ENCODE data around the gene DEPP1. TPM values are rescaled to one million over a fixed set of nuclear protein-coding genes. Genes with fewer than 3 reads are reported as not detected.

The DEPP1 gene
- total RNA-seq, 2 donors from 2014 or later: 226 to 230 TPM

DNA sequence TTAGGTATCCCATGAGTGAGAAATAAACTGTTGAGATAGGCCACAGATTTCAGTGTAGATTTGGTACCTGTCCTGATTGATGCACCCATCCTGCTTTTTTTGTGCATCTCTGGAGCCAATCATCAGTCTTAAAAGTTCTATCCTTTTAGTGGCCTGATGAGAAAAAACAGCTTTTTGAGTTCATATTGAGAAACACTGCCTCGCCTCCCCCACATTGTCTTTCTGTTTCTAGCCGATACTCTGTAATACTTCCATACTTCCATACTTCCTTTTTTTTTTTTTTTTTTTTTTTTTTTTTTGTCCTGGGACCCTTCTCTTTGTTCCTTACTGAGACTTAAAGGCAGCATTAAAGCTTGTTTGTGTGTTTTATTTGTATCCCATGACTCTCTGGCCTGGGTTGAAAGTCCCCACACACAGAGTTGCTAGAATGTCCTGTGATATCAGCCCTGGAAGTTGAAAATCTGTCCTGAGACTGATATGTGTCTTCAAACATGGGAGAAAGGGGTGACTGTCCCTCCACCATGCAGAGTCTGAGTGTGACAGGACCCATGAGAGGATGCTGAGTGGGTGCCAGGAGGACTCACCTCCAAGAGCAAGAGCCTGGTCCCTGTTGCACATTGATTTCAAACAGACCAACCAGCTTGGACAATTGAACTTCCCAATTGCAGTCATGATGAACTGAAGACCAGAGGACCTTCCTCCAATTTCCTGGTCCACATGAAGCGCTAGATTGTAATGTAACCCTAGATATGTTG is 27.8 kb upstream of the DEPP1 start:
- H3K27ac ChIP-seq: no peak overlapping the region
- intact Hi-C loops (cut with DNase I): no loop called here
- no peak for ATAC-seq
- H3K4me1 ChIP-seq: peaks cover 27% of the 10 kb centered on the region
- no peaks in the 10 kb centered on the region for H3K27me3 ChIP-seq
- WGBS, 2 donors: 88 to 92% methylated on average over 3 of the region's 3 CpGs
- TF ChIP-seq, protein P1, sequence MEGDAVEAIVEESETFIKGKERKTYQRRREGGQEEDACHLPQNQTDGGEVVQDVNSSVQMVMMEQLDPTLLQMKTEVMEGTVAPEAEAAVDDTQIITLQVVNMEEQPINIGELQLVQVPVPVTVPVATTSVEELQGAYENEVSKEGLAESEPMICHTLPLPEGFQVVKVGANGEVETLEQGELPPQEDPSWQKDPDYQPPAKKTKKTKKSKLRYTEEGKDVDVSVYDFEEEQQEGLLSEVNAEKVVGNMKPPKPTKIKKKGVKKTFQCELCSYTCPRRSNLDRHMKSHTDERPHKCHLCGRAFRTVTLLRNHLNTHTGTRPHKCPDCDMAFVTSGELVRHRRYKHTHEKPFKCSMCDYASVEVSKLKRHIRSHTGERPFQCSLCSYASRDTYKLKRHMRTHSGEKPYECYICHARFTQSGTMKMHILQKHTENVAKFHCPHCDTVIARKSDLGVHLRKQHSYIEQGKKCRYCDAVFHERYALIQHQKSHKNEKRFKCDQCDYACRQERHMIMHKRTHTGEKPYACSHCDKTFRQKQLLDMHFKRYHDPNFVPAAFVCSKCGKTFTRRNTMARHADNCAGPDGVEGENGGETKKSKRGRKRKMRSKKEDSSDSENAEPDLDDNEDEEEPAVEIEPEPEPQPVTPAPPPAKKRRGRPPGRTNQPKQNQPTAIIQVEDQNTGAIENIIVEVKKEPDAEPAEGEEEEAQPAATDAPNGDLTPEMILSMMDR (IDR thresholded peaks at IDR 0.05): no peak
- no peak for TF ChIP-seq POLR2A (IDR thresholded peaks at IDR 0.05)
- H3K9me3 ChIP-seq: no peaks in the 10 kb centered on the region
- H3K36me3 ChIP-seq (replicated peaks in 1 of 2; ENCODE audit: insufficient read depth in 1 of 2, low read depth in 2 of 2): no peaks in the 10 kb centered on the region
- H3K4me3 ChIP-seq: no peak overlapping the region
- no peak for DNase-seq

DNA sequence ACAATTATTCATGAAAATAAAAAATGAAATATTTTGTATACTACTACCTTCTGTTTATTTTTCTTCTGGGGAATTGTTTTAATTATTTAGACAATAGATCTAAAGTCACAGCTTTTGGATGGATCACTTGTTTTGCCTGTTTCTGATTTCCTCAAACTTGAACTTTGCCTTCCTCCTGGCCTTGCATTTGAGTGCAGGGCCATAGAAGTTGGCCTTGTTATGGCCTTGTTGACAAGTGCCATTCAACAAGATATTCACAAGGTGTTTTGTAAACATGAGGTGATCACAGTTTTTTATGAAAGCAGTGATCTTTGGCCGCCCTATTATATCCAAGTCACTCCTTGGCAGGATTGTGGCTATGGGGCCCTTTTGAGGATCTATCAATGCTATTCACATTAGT is 26.7 kb upstream of the DEPP1 start:
- DNase-seq: no peak
- no peaks in the 10 kb centered on the region for H3K36me3 ChIP-seq (replicated peaks in 1 of 2; ENCODE audit: insufficient read depth in 1 of 2, low read depth in 2 of 2)
- intact Hi-C loops (cut with DNase I): no loop called here
- H3K27me3 ChIP-seq: no peaks in the 10 kb centered on the region
- H3K4me3 ChIP-seq: no peak overlapping the region
- H3K4me1 ChIP-seq: peaks cover 32% of the 10 kb centered on the region
- no peak overlapping the region for H3K27ac ChIP-seq
- H3K9me3 ChIP-seq: no peaks in the 10 kb centered on the region
- ATAC-seq: no peak
- no peak for TF ChIP-seq POLR2A (IDR thresholded peaks at IDR 0.05)
- TF ChIP-seq, protein P1 (IDR thresholded peaks at IDR 0.05): no peak
- 76 to 94% methylated on average over 1 of the region's 1 CpG for WGBS, 2 donors

GRCh38 chr10:45004661-45005060 is 26.1 kb upstream of the DEPP1 start:
- Histone ChIP-seq H3K4me3 (no peak overlapping the region), H3K27me3 (no peaks in the 10 kb centered on the region), H3K27ac (no peak overlapping the region), H3K4me1 (peaks cover 38% of the 10 kb centered on the region), H3K9me3 (no peaks in the 10 kb centered on the region), H3K36me3 (replicated peaks in 1 of 2; ENCODE audit: insufficient read depth in 1 of 2, low read depth in 2 of 2) (no peaks in the 10 kb centered on the region)
- ATAC-seq (no peak), DNase-seq (no peak)
- intact Hi-C loops (cut with DNase I): no loop called here
- no peak for TF ChIP-seq POLR2A (IDR thresholded peaks at IDR 0.05)
- TF ChIP-seq, protein P1 (IDR thresholded peaks at IDR 0.05): no peak
- 14 to 34% methylated on average over 3 of the region's 3 CpGs for WGBS, 2 donors

- DNase-seq (no peak), ATAC-seq (no peak)
- WGBS, 2 donors: 90 to 92% methylated on average over 10 of the region's 10 CpGs
- intact Hi-C loops (cut with DNase I): no loop called here
- H3K4me1 ChIP-seq: peaks cover 41% of the 10 kb centered on the region
- no peaks in the 10 kb centered on the region for H3K27me3 ChIP-seq
- no peak overlapping the region for H3K4me3 ChIP-seq
- H3K36me3 ChIP-seq (replicated peaks in 1 of 2; ENCODE audit: insufficient read depth in 1 of 2, low read depth in 2 of 2): no peaks in the 10 kb centered on the region
- H3K27ac ChIP-seq: no peak overlapping the region
- TF ChIP-seq, protein P1 (IDR thresholded peaks at IDR 0.05): no peak
- TF ChIP-seq POLR2A (IDR thresholded peaks at IDR 0.05): no peak
- no peaks in the 10 kb centered on the region for H3K9me3 ChIP-seq
These were observed 24.9 kb upstream of the DEPP1 start for GRCh38 chr10:45003432-45004000.
